ENCODE results near the gene TRIM38. TPM values are rescaled to one million over a fixed set of nuclear protein-coding genes. Genes with fewer than 3 reads are reported as not detected.

TRIM38 gene
- total and polyA plus RNA-seq, 2 of the 13 experiments (the other 11 are each of a cell fraction or from before 2014, with no cell fraction given): 2.5 to 3.1 TPM

GRCh38 chr6:26033085-26033940, 70.7 kb downstream of the TRIM38 start (continued):
- TF ChIP-seq, protein P1, sequence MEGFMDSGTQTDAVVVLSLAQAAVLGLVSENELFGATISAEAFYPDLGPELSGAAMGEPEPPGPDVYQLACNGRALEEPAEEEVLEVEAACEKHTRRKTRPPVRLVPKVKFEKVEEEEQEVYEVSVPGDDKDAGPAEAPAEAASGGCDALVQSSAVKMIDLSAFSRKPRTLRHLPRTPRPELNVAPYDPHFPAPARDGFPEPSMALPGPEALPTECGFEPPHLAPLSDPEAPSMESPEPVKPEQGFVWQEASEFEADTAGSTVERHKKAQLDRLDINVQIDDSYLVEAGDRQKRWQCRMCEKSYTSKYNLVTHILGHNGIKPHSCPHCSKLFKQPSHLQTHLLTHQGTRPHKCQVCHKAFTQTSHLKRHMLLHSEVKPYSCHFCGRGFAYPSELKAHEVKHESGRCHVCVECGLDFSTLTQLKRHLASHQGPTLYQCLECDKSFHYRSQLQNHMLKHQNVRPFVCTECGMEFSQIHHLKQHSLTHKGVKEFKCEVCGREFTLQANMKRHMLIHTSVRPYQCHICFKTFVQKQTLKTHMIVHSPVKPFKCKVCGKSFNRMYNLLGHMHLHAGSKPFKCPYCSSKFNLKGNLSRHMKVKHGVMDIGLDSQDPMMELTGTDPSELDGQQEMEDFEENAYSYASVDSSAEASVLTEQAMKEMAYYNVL (CRISPR knock-in tag; IDR thresholded peaks at IDR 0.05; ENCODE audit: borderline replicate concordance): no peak
- TF ChIP-seq BCL6 (CRISPR knock-in tag; IDR thresholded peaks at IDR 0.05): no peak
- TF ChIP-seq SRY (CRISPR knock-in tag; IDR thresholded peaks at IDR 0.05): no peak; the same call in 1 of the 2 replicates
- TF ChIP-seq PTBP1 (IDR thresholded peaks at IDR 0.05; ENCODE audit: low read depth, low read length, poor library complexity, severe bottlenecking): no peak
- no peak for TF ChIP-seq THYN1 (CRISPR knock-in tag; IDR thresholded peaks at IDR 0.05; ENCODE audit: borderline replicate concordance, low read depth)
- no peak for TF ChIP-seq REXO4 (CRISPR knock-in tag; IDR thresholded peaks at IDR 0.05; ENCODE audit: borderline replicate concordance)
- no peak for TF ChIP-seq FLYWCH1 (CRISPR knock-in tag; IDR thresholded peaks at IDR 0.05)
- peak; percentile 75; the same call in 1 of the 2 replicates for TF ChIP-seq ZNF333 (CRISPR knock-in tag; IDR thresholded peaks at IDR 0.05; ENCODE audit: borderline replicate concordance)
- TF ChIP-seq RAD51 (IDR thresholded peaks at IDR 0.05; ENCODE audit: borderline replicate concordance): no peak
- TF ChIP-seq, protein P2, sequence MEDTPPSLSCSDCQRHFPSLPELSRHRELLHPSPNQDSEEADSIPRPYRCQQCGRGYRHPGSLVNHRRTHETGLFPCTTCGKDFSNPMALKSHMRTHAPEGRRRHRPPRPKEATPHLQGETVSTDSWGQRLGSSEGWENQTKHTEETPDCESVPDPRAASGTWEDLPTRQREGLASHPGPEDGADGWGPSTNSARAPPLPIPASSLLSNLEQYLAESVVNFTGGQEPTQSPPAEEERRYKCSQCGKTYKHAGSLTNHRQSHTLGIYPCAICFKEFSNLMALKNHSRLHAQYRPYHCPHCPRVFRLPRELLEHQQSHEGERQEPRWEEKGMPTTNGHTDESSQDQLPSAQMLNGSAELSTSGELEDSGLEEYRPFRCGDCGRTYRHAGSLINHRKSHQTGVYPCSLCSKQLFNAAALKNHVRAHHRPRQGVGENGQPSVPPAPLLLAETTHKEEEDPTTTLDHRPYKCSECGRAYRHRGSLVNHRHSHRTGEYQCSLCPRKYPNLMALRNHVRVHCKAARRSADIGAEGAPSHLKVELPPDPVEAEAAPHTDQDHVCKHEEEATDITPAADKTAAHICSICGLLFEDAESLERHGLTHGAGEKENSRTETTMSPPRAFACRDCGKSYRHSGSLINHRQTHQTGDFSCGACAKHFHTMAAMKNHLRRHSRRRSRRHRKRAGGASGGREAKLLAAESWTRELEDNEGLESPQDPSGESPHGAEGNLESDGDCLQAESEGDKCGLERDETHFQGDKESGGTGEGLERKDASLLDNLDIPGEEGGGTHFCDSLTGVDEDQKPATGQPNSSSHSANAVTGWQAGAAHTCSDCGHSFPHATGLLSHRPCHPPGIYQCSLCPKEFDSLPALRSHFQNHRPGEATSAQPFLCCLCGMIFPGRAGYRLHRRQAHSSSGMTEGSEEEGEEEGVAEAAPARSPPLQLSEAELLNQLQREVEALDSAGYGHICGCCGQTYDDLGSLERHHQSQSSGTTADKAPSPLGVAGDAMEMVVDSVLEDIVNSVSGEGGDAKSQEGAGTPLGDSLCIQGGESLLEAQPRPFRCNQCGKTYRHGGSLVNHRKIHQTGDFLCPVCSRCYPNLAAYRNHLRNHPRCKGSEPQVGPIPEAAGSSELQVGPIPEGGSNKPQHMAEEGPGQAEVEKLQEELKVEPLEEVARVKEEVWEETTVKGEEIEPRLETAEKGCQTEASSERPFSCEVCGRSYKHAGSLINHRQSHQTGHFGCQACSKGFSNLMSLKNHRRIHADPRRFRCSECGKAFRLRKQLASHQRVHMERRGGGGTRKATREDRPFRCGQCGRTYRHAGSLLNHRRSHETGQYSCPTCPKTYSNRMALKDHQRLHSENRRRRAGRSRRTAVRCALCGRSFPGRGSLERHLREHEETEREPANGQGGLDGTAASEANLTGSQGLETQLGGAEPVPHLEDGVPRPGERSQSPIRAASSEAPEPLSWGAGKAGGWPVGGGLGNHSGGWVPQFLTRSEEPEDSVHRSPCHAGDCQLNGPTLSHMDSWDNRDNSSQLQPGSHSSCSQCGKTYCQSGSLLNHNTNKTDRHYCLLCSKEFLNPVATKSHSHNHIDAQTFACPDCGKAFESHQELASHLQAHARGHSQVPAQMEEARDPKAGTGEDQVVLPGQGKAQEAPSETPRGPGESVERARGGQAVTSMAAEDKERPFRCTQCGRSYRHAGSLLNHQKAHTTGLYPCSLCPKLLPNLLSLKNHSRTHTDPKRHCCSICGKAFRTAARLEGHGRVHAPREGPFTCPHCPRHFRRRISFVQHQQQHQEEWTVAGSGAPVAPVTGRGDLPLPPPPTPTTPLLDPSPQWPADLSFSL (CRISPR knock-in tag; IDR thresholded peaks at IDR 0.05): no peak
- TF ChIP-seq ZNF138 (CRISPR knock-in tag; IDR thresholded peaks at IDR 0.05; ENCODE audit: low read depth): peak; percentile 84; the same call in 1 of the 2 replicates
- TF ChIP-seq, protein P3, sequence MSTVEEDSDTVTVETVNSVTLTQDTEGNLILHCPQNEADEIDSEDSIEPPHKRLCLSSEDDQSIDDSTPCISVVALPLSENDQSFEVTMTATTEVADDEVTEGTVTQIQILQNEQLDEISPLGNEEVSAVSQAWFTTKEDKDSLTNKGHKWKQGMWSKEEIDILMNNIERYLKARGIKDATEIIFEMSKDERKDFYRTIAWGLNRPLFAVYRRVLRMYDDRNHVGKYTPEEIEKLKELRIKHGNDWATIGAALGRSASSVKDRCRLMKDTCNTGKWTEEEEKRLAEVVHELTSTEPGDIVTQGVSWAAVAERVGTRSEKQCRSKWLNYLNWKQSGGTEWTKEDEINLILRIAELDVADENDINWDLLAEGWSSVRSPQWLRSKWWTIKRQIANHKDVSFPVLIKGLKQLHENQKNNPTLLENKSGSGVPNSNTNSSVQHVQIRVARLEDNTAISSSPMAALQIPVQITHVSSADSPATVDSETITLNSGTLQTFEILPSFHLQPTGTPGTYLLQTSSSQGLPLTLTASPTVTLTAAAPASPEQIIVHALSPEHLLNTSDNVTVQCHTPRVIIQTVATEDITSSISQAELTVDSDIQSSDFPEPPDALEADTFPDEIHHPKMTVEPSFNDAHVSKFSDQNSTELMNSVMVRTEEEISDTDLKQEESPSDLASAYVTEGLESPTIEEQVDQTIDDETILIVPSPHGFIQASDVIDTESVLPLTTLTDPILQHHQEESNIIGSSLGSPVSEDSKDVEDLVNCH (CRISPR knock-in tag; IDR thresholded peaks at IDR 0.05): no peak
- TF ChIP-seq ZNF839 (CRISPR knock-in tag; IDR thresholded peaks at IDR 0.05; ENCODE audit: borderline replicate concordance): no peak
- peak; percentile 84 for TF ChIP-seq TFDP2 (CRISPR knock-in tag; IDR thresholded peaks at IDR 0.05)
- no peak for TF ChIP-seq ZNF326 (CRISPR knock-in tag; IDR thresholded peaks at IDR 0.05; ENCODE audit: borderline replicate concordance)
- TF ChIP-seq NAIF1 (CRISPR knock-in tag; IDR thresholded peaks at IDR 0.05; ENCODE audit: borderline replicate concordance): peak; percentile 76; the same call in 1 of the 2 replicates
